K562 (cell line): Measurements from ENCODE around the gene EFNB3. TPM values are rescaled to one million over a fixed set of nuclear protein-coding genes. Genes with fewer than 3 reads are reported as not detected.
A peak's percentile ranks its signal among the peaks of the same experiment; 100 is the strongest.

Experiments
- ATAC-seq: fragments of 200-7000 bp; cut with Tn5 transposase; 3 replicates; pipeline ENCODE4 v1.9.1; 2020; ENCODE audit warnings: moderate library complexity
- BruUV-seq: library from RNA; stranded (reverse); fragments of 400-500 nt; replicated peaks from 2 replicates; lab custom pipeline; 2021; lab: Mats Ljungman, UMichigan
- CTCF ChIA-PET: fragments of 300-600 bp; formaldehyde crosslinking; extraction: SDS; loops from one replicate; lab custom pipeline; 2021; ENCODE audit warnings: low intra/inter-chr PET ratio; lab: Yijun Ruan, JAX
- POLR2A ChIA-PET: fragments of 300-600, 350-650 bp; sonication (Branson Sonifier 250); formaldehyde crosslinking; extraction: SDS; loops from one replicate; lab custom pipeline; 2021; ENCODE audit warnings: antibody characterized with exemption, inconsistent platforms; lab: Yijun Ruan, JAX
- DNase-seq, 4 experiments: peaks; one replicate each; pipeline versions ENCODE4 v3.0.0 to v3.0.0-alpha.2; 2011 to 2018; ENCODE audit warnings: low spot score in 3 of 4, mixed read lengths in 3 of 4; ENCODE audit errors: extremely low read depth in 1 of 4
- FAIRE-seq: peaks from 2 replicates; lab custom pipeline; 2011; peaks lifted over from hg19 to GRCh38; lab: Jason Lieb, UNC
- H2AFZ ChIP-seq: 2 replicates; pipeline ENCODE4 v1.6.0; 2011; ENCODE audit warnings: low read depth, low read length, control low read depth, inconsistent platforms
- H3K27ac ChIP-seq: fragments of 200-600 bp; 3 replicates; pipeline ENCODE4 v1.8.0; 2011; ENCODE audit warnings: low read depth, mild to moderate bottlenecking, control low read depth, inconsistent platforms, low read length, moderate library complexity, mixed read lengths; ENCODE audit errors: extremely low read depth
- H3K27me3 ChIP-seq, 2 experiments: fragments of 300-600 bp in 1 of 2; 2 replicates in 1 of 2; 3 replicates in 1 of 2; pipeline versions ENCODE4 v1.6.0 to v1.8.0; 2011; ENCODE audit warnings: inconsistent platforms in 2 of 2, low read length in 2 of 2, mild to moderate bottlenecking in 1 of 2, mixed read lengths in 1 of 2, moderate library complexity in 1 of 2; ENCODE audit not compliant: control insufficient read depth in 2 of 2, insufficient read depth in 2 of 2
- H3K36me3 ChIP-seq: fragments of 300-600 bp; 3 replicates; pipeline ENCODE4 v1.8.0; 2011; ENCODE audit warnings: mild to moderate bottlenecking, low read length, inconsistent platforms; ENCODE audit not compliant: control insufficient read depth, insufficient read depth
- H3K4me1 ChIP-seq, 2 experiments: fragments of 200-600 bp in 1 of 2; replicated peaks in 1 of 2; 2 replicates in 1 of 2; 3 replicates in 1 of 2; pipeline versions ENCODE4 v1.5.1 to v1.8.0; 2011; ENCODE audit warnings: inconsistent platforms in 2 of 2, low read length in 2 of 2, mild to moderate bottlenecking in 1 of 2, mixed read lengths in 1 of 2, moderate library complexity in 1 of 2; ENCODE audit not compliant: control insufficient read depth in 2 of 2, insufficient read depth in 2 of 2
- H3K4me2 ChIP-seq: 2 replicates; pipeline ENCODE4 v1.6.1; 2011; ENCODE audit warnings: low read length, control low read depth, inconsistent platforms, mixed read lengths; ENCODE audit not compliant: insufficient read depth
- H3K4me3 ChIP-seq: fragments of 200-600 bp; sonication (generic), shearing (Covaris generic); 2 replicates; pipeline ENCODE4 v1.5.1; 2016; ENCODE audit warnings: control low read depth, inconsistent platforms
- H3K79me2 ChIP-seq: fragments of 200-600 bp; 3 replicates; pipeline ENCODE4 v1.8.0; 2011; ENCODE audit warnings: low read length, inconsistent platforms; ENCODE audit not compliant: control insufficient read depth, insufficient read depth
- H3K9ac ChIP-seq, 2 experiments: 2 replicates each; pipeline versions ENCODE4 v1.6.0 to v1.6.1; 2011; ENCODE audit warnings: low read depth in 2 of 2, low read length in 2 of 2, control low read depth in 1 of 2, inconsistent platforms in 1 of 2, mild to moderate bottlenecking in 1 of 2, mixed read lengths in 1 of 2; ENCODE audit not compliant: insufficient read depth in 1 of 2
- H3K9me1 ChIP-seq: one replicate; pipeline ENCODE4 v1.6.0; 2011; ENCODE audit warnings: inconsistent platforms, mild to moderate bottlenecking, low read length, moderate library complexity; ENCODE audit not compliant: control insufficient read depth, insufficient read depth
- H3K9me3 ChIP-seq: replicated peaks from 2 replicates; pipeline ENCODE4 v1.5.1; 2011; ENCODE audit warnings: low read depth, low read length, inconsistent platforms; ENCODE audit not compliant: control insufficient read depth, insufficient read depth
- H4K20me1 ChIP-seq: replicated peaks from 2 replicates; pipeline ENCODE4 v1.6.1; 2011; ENCODE audit warnings: low read length, inconsistent platforms, mixed read lengths; ENCODE audit not compliant: control insufficient read depth, insufficient read depth
- SIRT6 ChIP-seq: IDR thresholded peaks from one replicate; pipeline ENCODE4 v1.6.1; 2012; ENCODE audit warnings: low read depth, mild to moderate bottlenecking, control low read depth, inconsistent platforms, low read length, moderate library complexity
- ZBED1 ChIP-seq: IDR thresholded peaks from 2 replicates; pipeline ENCODE4 v1.6.1; 2014
- WGBS: fragments of 100-300 bp; shearing (Covaris generic); methylation state at CpG from one replicate; pipeline ENCODE4 v1.1.6; 2016; ENCODE audit warnings: low coverage, mixed read lengths; ENCODE audit not compliant: insufficient coverage; ENCODE audit errors: missing lambda C conversion rate; 5-methylcytosine and 5-hydroxymethylcytosine counted together
- in situ Hi-C: fragments of 300-500 bp; cut with MboI; formaldehyde crosslinking; loops from 4 replicates; pipeline ENCODE4 v1.15.0; 2018; ENCODE audit warnings: inconsistent platforms, mixed read lengths
- intact Hi-C: fragments of 100-400 bp; cut with micrococcal nuclease; formaldehyde crosslinking; loops from 2 replicates; pipeline ENCODE4 v1.14.2; 2022
- polyA plus RNA-seq, 8 experiments: library from polyadenylated mRNA; depleted of rRNA in 4 of 8; stranded (reverse) in 5 of 8; unstranded in 3 of 8; fragments of >200 nt; fragmentation: Nextera tagmentation in 2 of 8; fragmentation: Illumina TruSeq in 1 of 8; extraction: Ambion mirVana in 2 of 8; extraction: Trizol in 1 of 8; gene quantifications; 2 replicates each; pipeline versions ENCODE4 v1.2.1 to v1.2.3, GENCODE V29; 2011 to 2014; ENCODE audit warnings: inconsistent platforms in 1 of 8, missing spikeins in 1 of 8
- total RNA-seq, 7 experiments: library from RNA; depleted of rRNA in 6 of 7; stranded (reverse); fragments of >200 nt in 6 of 7; fragmentation: Illumina TruSeq in 2 of 7; extraction: Trizol in 2 of 7; gene quantifications; 2 replicates each; pipeline versions ENCODE4 v1.2.1 to v1.2.3, GENCODE V29; 2011 to 2021; ENCODE audit warnings: low replicate concordance in 1 of 7
- TF ChIP-seq, protein P1 (sequence below): fragments of 200-800 bp; sonication (Bioruptor generic); IDR thresholded peaks from 2 replicates; pipeline ENCODE4 v1.6.1; 2017; ENCODE audit warnings: missing genetic modification characterization, missing compliant biosample characterization

The EFNB3 gene
- total and polyA plus RNA-seq, 9 of the 15 experiments (the other 6 are each of a cell fraction or from before 2014, with no cell fraction given): not detected

- Histone ChIP-seq H3K4me1 (peaks cover 0 to 4% of the 10 kb centered on the region in 2 experiments; a peak in 3 of 5 replicates), H4K20me1 (0 out of 2 replicates have a peak, but pooled peaks cover 3% of the 10 kb centered on the region), H3K27ac (no peak overlapping the region), H3K36me3 (no peaks in the 10 kb centered on the region), H2AFZ (no peak overlapping the region), H3K27me3 (peaks cover 18 to 54% of the 10 kb centered on the region in 2 experiments; a peak in 4 of 5 replicates), H3K9me1 (no peaks in the 10 kb centered on the region), H3K79me2 (no peaks in the 10 kb centered on the region), H3K4me2 (no peak overlapping the region), H3K4me3 (no peak overlapping the region), H3K9ac (no peak overlapping the region), H3K9me3 (no peaks in the 10 kb centered on the region)
- BruUV-seq: no TSS peak
- FAIRE-seq (no peak), DNase-seq (no peak), ATAC-seq (no peak)
- ChIA-PET CTCF (no interaction called here), POLR2A (no interaction called here)
- in situ Hi-C loops (loop anchor here (10.0 kb wide), 1 partner anchor 245 kb away; no protein-coding TSS in a partner anchor), intact Hi-C loops (loop anchor here (5.0 to 10.0 kb wide), 2 partner anchors 115 to 158 kb away; partner anchors contain the start of genes CYB5D1, NAA38 and TMEM88)
- no peak for TF ChIP-seq ZBED1
- TF ChIP-seq, protein P1, sequence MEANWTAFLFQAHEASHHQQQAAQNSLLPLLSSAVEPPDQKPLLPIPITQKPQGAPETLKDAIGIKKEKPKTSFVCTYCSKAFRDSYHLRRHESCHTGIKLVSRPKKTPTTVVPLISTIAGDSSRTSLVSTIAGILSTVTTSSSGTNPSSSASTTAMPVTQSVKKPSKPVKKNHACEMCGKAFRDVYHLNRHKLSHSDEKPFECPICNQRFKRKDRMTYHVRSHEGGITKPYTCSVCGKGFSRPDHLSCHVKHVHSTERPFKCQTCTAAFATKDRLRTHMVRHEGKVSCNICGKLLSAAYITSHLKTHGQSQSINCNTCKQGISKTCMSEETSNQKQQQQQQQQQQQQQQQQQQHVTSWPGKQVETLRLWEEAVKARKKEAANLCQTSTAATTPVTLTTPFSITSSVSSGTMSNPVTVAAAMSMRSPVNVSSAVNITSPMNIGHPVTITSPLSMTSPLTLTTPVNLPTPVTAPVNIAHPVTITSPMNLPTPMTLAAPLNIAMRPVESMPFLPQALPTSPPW (CRISPR knock-in tag): 0 out of 2 replicates have a peak, but pooled peaks have one; percentile 10
- no peak for TF ChIP-seq SIRT6
- 3% methylated on average over 13 of the region's 14 CpGs for WGBS
These were observed 34.7 kb downstream of the EFNB3 start for GRCh38 chr17:7739746-7740145.
